Loucy (cell line): ENCODE measurements around the gene CC2D2B.

Experiments used
- H2AFZ ChIP-seq: fragments of 200-600 bp; sonication (generic); 2 replicates; pipeline ENCODE4 v1.6.0; 2016; ENCODE audit warnings: antibody characterized with exemption, mild to moderate bottlenecking, low read length, moderate library complexity
- H3F3A ChIP-seq: fragments of 200-600 bp; 2 replicates; pipeline ENCODE4 v1.6.0; 2016; ENCODE audit warnings: antibody characterized with exemption, low read depth, mild to moderate bottlenecking
- H3K27me3 ChIP-seq: fragments of 200-600 bp; sonication (generic); 2 replicates; pipeline ENCODE4 v1.6.1; 2014; ENCODE audit warnings: low read length, mild to moderate bottlenecking; ENCODE audit not compliant: insufficient read depth, poor library complexity, severe bottlenecking
- H3K36me3 ChIP-seq: fragments of 200-600 bp; sonication (generic); 2 replicates; pipeline ENCODE4 v1.6.1; 2016; ENCODE audit warnings: low read length; ENCODE audit not compliant: insufficient read depth
- H3K4me1 ChIP-seq: fragments of 200-600 bp; sonication (generic); 2 replicates; pipeline ENCODE4 v1.5.1; 2014; ENCODE audit warnings: low read length, mild to moderate bottlenecking; ENCODE audit not compliant: insufficient read depth, poor library complexity, severe bottlenecking
- H3K4me2 ChIP-seq: fragments of 200-600 bp; sonication (generic); 2 replicates; pipeline ENCODE4 v1.6.0; 2014; ENCODE audit warnings: antibody characterized with exemption, low read length, low read depth, mild to moderate bottlenecking; ENCODE audit not compliant: poor library complexity, severe bottlenecking
- H3K4me3 ChIP-seq: fragments of 200-600 bp; sonication (generic); 2 replicates; pipeline ENCODE4 v1.5.1; 2014; ENCODE audit warnings: low read length, mild to moderate bottlenecking, mixed read lengths; ENCODE audit not compliant: poor library complexity, severe bottlenecking
- H3K79me2 ChIP-seq: fragments of 200-600 bp; sonication (generic); 2 replicates; pipeline ENCODE4 v1.6.1; 2014; ENCODE audit warnings: low read length; ENCODE audit not compliant: insufficient read depth
- H3K9ac ChIP-seq: fragments of 200-600 bp; sonication (generic); 2 replicates; pipeline ENCODE4 v1.6.0; 2014; ENCODE audit warnings: mild to moderate bottlenecking, low read depth, low read length, moderate library complexity; ENCODE audit not compliant: poor library complexity, severe bottlenecking
- H3K9me2 ChIP-seq: fragments of 200-600 bp; sonication (generic); replicated peaks from 2 replicates; pipeline ENCODE4 v1.6.1; 2016; ENCODE audit warnings: low read depth, low read length, mixed read lengths
- H3K9me3 ChIP-seq: fragments of 200-600 bp; sonication (generic); 2 replicates; pipeline ENCODE4 v1.6.1; 2014; ENCODE audit warnings: mild to moderate bottlenecking, antibody characterized with exemption, low read length, low read depth; ENCODE audit not compliant: insufficient read depth
- H4K20me1 ChIP-seq: fragments of 200-600 bp; sonication (generic); 2 replicates; pipeline ENCODE4 v1.6.0; 2014; ENCODE audit warnings: antibody characterized with exemption, low read length, mild to moderate bottlenecking; ENCODE audit not compliant: insufficient read depth, poor library complexity, severe bottlenecking
- CTCF ChIP-seq: fragments of 200-600 bp; sonication (generic); conservative IDR thresholded peaks from 2 replicates; pipeline ENCODE4 v1.5.1; 2014; ENCODE audit warnings: mild to moderate bottlenecking, antibody characterized with exemption, low read length
- EZH2phosphoT487 ChIP-seq: fragments of 200-600 bp; IDR thresholded peaks from 2 replicates; pipeline ENCODE4 v1.6.1; 2018; ENCODE audit warnings: antibody characterized with exemption, mild to moderate bottlenecking, moderate library complexity, borderline replicate concordance

Gene CC2D2B

GRCh38 chr10:95867866-95868265 is 39.9 kb upstream of the CC2D2B start:
- no peaks in the 10 kb centered on the region for H3K9me3 ChIP-seq
- no peaks in the 10 kb centered on the region for H3K79me2 ChIP-seq
- TF ChIP-seq EZH2phosphoT487 (no peak), CTCF (no peak)
- H3K9ac ChIP-seq, result no peak overlapping the region
- no peaks in the 10 kb centered on the region for H3K27me3 ChIP-seq
- no peak overlapping the region for H3K4me3 ChIP-seq
- H4K20me1 ChIP-seq, result no peaks in the 10 kb centered on the region
- no peak overlapping the region for H2AFZ ChIP-seq
- no peaks in the 10 kb centered on the region for H3K9me2 ChIP-seq
- H3F3A ChIP-seq, result no peaks in the 10 kb centered on the region
- peaks cover 19% of the 10 kb centered on the region for H3K4me1 ChIP-seq
- H3K36me3 ChIP-seq, result no peaks in the 10 kb centered on the region; the same call in 1 of the 2 replicates
- no peak overlapping the region for H3K4me2 ChIP-seq

- Histone ChIP-seq H3K36me3 (peaks cover 8% of the 10 kb centered on the region; the same call in 1 of the 2 replicates), H2AFZ (no peak overlapping the region), H3K4me1 (peaks cover 10% of the 10 kb centered on the region), H3K27me3 (no peaks in the 10 kb centered on the region), H3F3A (no peaks in the 10 kb centered on the region), H3K9me2 (no peaks in the 10 kb centered on the region), H3K9ac (no peak overlapping the region), H3K4me2 (no peak overlapping the region), H3K79me2 (no peaks in the 10 kb centered on the region), H4K20me1 (no peaks in the 10 kb centered on the region), H3K4me3 (no peak overlapping the region), H3K9me3 (no peaks in the 10 kb centered on the region)
- TF ChIP-seq CTCF (no peak), EZH2phosphoT487 (no peak)
Measured at GRCh38 chr10:95872158-95872711, 35.5 kb upstream of the CC2D2B start.

- Histone ChIP-seq H3K4me3 (no peak overlapping the region), H3K27me3 (no peaks in the 10 kb centered on the region), H3K36me3 (peaks cover 8% of the 10 kb centered on the region; the same call in 1 of the 2 replicates), H3K4me1 (peaks cover 3% of the 10 kb centered on the region), H3K9ac (no peak overlapping the region), H3K9me2 (no peaks in the 10 kb centered on the region), H3K4me2 (no peak overlapping the region), H3F3A (no peaks in the 10 kb centered on the region), H3K9me3 (no peaks in the 10 kb centered on the region), H4K20me1 (no peaks in the 10 kb centered on the region), H3K79me2 (no peaks in the 10 kb centered on the region), H2AFZ (no peak overlapping the region)
- TF ChIP-seq CTCF (no peak), EZH2phosphoT487 (no peak)
Measured at GRCh38 chr10:95873139-95873538, 34.6 kb upstream of the CC2D2B start.
